IMR-90 (cell line): ENCODE data around the gene IFIT1.

Source experiments
- CEBPB ChIP-seq: IDR thresholded peaks from 2 replicates; pipeline ENCODE4 v1.6.1; 2012; ENCODE audit warnings: low read depth, low read length, improper control_type of control experiment
- CTCF ChIP-seq: conservative IDR thresholded peaks from 2 replicates; pipeline ENCODE4 v1.5.1; 2012; ENCODE audit warnings: mild to moderate bottlenecking, low read depth, low read length, improper control_type of control experiment
- FOS ChIP-seq: fragments of 150-350 bp; IDR thresholded peaks from 2 replicates; pipeline ENCODE4 v1.6.1; 2016; ENCODE audit warnings: low read depth, low read length
- MAZ ChIP-seq: IDR thresholded peaks from 2 replicates; pipeline ENCODE4 v1.6.1; 2012; ENCODE audit warnings: low read depth, mild to moderate bottlenecking, low read length, improper control_type of control experiment, moderate library complexity, borderline replicate concordance
- MXI1 ChIP-seq: IDR thresholded peaks from 2 replicates; pipeline ENCODE4 v1.6.1; 2012; ENCODE audit warnings: low read depth, mild to moderate bottlenecking, low read length, moderate library complexity, borderline replicate concordance
- POLR2A ChIP-seq: IDR thresholded peaks from 2 replicates; pipeline ENCODE4 v1.6.1; 2012; ENCODE audit warnings: mild to moderate bottlenecking, low read depth, low read length
- RAD21 ChIP-seq: IDR thresholded peaks from 2 replicates; pipeline ENCODE4 v1.6.1; 2012; ENCODE audit warnings: low read length, improper control_type of control experiment
- RCOR1 ChIP-seq: IDR thresholded peaks from 2 replicates; pipeline ENCODE4 v1.6.1; 2012; ENCODE audit warnings: mild to moderate bottlenecking, low read length, improper control_type of control experiment; ENCODE audit not compliant: insufficient replicate concordance
- RFX5 ChIP-seq: IDR thresholded peaks from 2 replicates; pipeline ENCODE4 v1.8.0; 2012; ENCODE audit warnings: low read depth, mild to moderate bottlenecking, low read length, moderate library complexity
- SMC3 ChIP-seq: fragments of 150-350 bp; IDR thresholded peaks from 2 replicates; pipeline ENCODE4 v1.6.1; 2016; ENCODE audit warnings: low read depth, mild to moderate bottlenecking, antibody characterized with exemption, low read length, moderate library complexity
- TF ChIP-seq, protein P1 (sequence below): fragments of 150-350 bp; IDR thresholded peaks from 2 replicates; pipeline ENCODE4 v1.6.1; 2017; ENCODE audit warnings: mild to moderate bottlenecking, antibody characterized with exemption, low read length, low read depth

- TF ChIP-seq SMC3 (no peak), RAD21 (no peak), MAZ (no peak), CTCF (no peak), POLR2A (no peak), FOS (no peak), CEBPB (no peak), MXI1 (no peak), RFX5 (no peak), RCOR1 (no peak)
- TF ChIP-seq, protein P1, sequence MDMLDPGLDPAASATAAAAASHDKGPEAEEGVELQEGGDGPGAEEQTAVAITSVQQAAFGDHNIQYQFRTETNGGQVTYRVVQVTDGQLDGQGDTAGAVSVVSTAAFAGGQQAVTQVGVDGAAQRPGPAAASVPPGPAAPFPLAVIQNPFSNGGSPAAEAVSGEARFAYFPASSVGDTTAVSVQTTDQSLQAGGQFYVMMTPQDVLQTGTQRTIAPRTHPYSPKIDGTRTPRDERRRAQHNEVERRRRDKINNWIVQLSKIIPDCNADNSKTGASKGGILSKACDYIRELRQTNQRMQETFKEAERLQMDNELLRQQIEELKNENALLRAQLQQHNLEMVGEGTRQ = no peak
Observed at GRCh38 chr10:89377705-89378637, 14.5 kb upstream of the IFIT1 start, which contains the start of gene IFIT1B.
